Keratinocyte (primary cell): ENCODE data around the gene NHLRC3.

Experiments
- EZH2 ChIP-seq: IDR thresholded peaks from one replicate; pipeline ENCODE4 v1.6.1; 2012; ENCODE audit warnings: inconsistent platforms, mild to moderate bottlenecking, low read length, moderate library complexity
- TF ChIP-seq, protein P1 (sequence below), 3 experiments: IDR thresholded peaks in 1 of 3; conservative IDR thresholded peaks in 1 of 3; optimal IDR thresholded peaks in 1 of 3; 2 replicates in 2 of 3; 3 replicates in 1 of 3; pipeline versions ENCODE3 to v1.5.1; 2011; ENCODE audit warnings: low read length in 3 of 3, mild to moderate bottlenecking in 3 of 3, moderate library complexity in 2 of 3, control low read depth in 1 of 3, inconsistent platforms in 1 of 3; ENCODE audit not compliant: insufficient read depth in 2 of 3; ENCODE audit errors: extremely low read depth in 1 of 3

DNA sequence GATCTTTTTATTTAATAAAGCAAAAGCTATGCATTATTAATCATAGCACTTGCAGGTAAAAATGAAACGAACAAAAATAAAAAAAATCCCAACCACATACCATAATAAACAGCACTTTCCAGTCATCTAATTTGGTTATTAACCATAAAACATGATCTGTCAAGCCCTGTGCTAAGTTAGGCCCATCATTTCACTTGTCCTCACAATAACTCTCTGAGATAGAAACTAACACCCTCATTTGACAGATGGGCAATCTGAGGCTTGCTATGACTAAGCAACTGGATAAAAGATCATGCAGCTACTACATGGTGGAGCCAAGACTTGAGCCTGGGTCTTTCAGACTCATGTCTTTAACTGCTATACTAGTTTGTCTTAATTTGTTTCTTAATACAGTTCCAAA, 22.2 kb upstream of the NHLRC3 start:
- TF ChIP-seq, protein P1, sequence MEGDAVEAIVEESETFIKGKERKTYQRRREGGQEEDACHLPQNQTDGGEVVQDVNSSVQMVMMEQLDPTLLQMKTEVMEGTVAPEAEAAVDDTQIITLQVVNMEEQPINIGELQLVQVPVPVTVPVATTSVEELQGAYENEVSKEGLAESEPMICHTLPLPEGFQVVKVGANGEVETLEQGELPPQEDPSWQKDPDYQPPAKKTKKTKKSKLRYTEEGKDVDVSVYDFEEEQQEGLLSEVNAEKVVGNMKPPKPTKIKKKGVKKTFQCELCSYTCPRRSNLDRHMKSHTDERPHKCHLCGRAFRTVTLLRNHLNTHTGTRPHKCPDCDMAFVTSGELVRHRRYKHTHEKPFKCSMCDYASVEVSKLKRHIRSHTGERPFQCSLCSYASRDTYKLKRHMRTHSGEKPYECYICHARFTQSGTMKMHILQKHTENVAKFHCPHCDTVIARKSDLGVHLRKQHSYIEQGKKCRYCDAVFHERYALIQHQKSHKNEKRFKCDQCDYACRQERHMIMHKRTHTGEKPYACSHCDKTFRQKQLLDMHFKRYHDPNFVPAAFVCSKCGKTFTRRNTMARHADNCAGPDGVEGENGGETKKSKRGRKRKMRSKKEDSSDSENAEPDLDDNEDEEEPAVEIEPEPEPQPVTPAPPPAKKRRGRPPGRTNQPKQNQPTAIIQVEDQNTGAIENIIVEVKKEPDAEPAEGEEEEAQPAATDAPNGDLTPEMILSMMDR (optimal IDR thresholded peaks at IDR 0.05 in 1 of 3, IDR thresholded peaks at IDR 0.05 in 1 of 3, conservative IDR thresholded peaks at IDR 0.05 in 1 of 3; ENCODE audit: extremely low read depth in 1 of 3, insufficient read depth in 2 of 3, low read length in 3 of 3), result no peak
- TF ChIP-seq EZH2, result no peak
